Sigmoid colon (tissue), 3 donors: ENCODE data around the gene HK1.

Experiments
- CTCF ChIP-seq, 4 experiments: fragments of 450-650 bp in 3 of 4; fragments of 200-600 bp in 1 of 4; IDR thresholded peaks; one replicate each; pipeline ENCODE4 v1.5.1; 2016 to 2019; ENCODE audit warnings: antibody characterized with exemption in 4 of 4, mild to moderate bottlenecking in 3 of 4, moderate library complexity in 2 of 4
- POLR2A ChIP-seq, 2 donors: fragments of 450-650 bp; IDR thresholded peaks; one replicate each; pipeline ENCODE4 v1.6.1; 2016; ENCODE audit warnings: antibody characterized with exemption in 2 of 2, mild to moderate bottlenecking in 2 of 2, moderate library complexity in 2 of 2

- TF ChIP-seq CTCF (IDR thresholded peaks at IDR 0.05) = no peak
- TF ChIP-seq POLR2A (IDR thresholded peaks at IDR 0.05) = no peak
Observed at GRCh38 chr10:69242852-69243212, 35.5 kb upstream of the HK1 start.
